ENCODE measurements around the gene KCND1. TPM values are rescaled to one million over a fixed set of nuclear protein-coding genes. Genes with fewer than 3 reads are reported as not detected.

Gene KCND1
- total and polyA plus RNA-seq, 2 experiments from 2014 or later, result 2.7 to 5.6 TPM

DNA sequence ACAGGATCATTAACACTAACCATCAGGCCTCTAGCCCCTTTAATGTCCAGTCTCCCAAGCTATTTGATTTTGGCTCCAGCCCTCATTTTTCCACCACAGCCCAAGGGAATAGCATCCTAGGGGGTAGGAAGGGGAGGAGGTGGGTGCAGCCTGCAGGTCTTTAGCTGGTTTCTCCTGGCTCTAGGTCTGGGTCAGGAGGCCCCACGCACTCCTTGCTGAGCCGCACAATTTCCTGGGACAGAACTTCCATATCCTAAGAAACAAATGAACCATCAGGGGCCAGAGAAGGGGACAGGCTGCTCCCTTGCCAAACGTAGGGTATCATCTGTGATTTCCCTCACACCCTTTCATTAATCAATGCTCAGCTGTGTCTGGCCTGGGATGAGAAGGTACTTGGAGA, 2.4 kb upstream of the KCND1 start:
- H3K4me1 Mint-ChIP-seq, result peaks cover 19% of the 10 kb centered on the region
- Histone ChIP-seq H3K79me2 (replicated peaks; ENCODE audit: insufficient read depth) (no peaks in the 10 kb centered on the region), H3K4me3 (no peak overlapping the region), H3K27me3 (ENCODE audit: insufficient read depth) (no peaks in the 10 kb centered on the region), H3F3A (replicated peaks; ENCODE audit: low read depth) (no peaks in the 10 kb centered on the region), H4K20me1 (replicated peaks; ENCODE audit: insufficient read depth) (no peaks in the 10 kb centered on the region), H3K4me1 (ENCODE audit: insufficient read depth) (no peaks in the 10 kb centered on the region), H3K9me2 (ENCODE audit: insufficient read depth) (no peaks in the 10 kb centered on the region), H3K4me2 (no peak overlapping the region), H3K27ac (ENCODE audit: low read depth) (no peak overlapping the region), H2AFZ (no peak overlapping the region), H3K36me3 (ENCODE audit: insufficient read depth) (no peaks in the 10 kb centered on the region)
- H3K4me3 Mint-ChIP-seq, result no peak overlapping the region
- H3K27me3 Mint-ChIP-seq (ENCODE audit: insufficient read depth, low read depth, poor library complexity), result peaks cover 4% of the 10 kb centered on the region
- H3K9me3 Mint-ChIP-seq, result no peaks in the 10 kb centered on the region; the same call in 1 of the 3 replicates
- no peak overlapping the region for H3K27ac Mint-ChIP-seq
- DNase-seq (ENCODE audit: low spot score) (no peak), ATAC-seq (no peak)
- no peak for TF ChIP-seq POLR2AphosphoS5 (IDR thresholded peaks at IDR 0.05; ENCODE audit: low read depth)
- no peak for TF ChIP-seq STAT1 (IDR thresholded peaks at IDR 0.05; ENCODE audit: unreplicated experiment)
- TF ChIP-seq, protein P1, sequence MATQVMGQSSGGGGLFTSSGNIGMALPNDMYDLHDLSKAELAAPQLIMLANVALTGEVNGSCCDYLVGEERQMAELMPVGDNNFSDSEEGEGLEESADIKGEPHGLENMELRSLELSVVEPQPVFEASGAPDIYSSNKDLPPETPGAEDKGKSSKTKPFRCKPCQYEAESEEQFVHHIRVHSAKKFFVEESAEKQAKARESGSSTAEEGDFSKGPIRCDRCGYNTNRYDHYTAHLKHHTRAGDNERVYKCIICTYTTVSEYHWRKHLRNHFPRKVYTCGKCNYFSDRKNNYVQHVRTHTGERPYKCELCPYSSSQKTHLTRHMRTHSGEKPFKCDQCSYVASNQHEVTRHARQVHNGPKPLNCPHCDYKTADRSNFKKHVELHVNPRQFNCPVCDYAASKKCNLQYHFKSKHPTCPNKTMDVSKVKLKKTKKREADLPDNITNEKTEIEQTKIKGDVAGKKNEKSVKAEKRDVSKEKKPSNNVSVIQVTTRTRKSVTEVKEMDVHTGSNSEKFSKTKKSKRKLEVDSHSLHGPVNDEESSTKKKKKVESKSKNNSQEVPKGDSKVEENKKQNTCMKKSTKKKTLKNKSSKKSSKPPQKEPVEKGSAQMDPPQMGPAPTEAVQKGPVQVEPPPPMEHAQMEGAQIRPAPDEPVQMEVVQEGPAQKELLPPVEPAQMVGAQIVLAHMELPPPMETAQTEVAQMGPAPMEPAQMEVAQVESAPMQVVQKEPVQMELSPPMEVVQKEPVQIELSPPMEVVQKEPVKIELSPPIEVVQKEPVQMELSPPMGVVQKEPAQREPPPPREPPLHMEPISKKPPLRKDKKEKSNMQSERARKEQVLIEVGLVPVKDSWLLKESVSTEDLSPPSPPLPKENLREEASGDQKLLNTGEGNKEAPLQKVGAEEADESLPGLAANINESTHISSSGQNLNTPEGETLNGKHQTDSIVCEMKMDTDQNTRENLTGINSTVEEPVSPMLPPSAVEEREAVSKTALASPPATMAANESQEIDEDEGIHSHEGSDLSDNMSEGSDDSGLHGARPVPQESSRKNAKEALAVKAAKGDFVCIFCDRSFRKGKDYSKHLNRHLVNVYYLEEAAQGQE (IDR thresholded peaks at IDR 0.05; ENCODE audit: unreplicated experiment), result no peak
- TF ChIP-seq, protein P2, sequence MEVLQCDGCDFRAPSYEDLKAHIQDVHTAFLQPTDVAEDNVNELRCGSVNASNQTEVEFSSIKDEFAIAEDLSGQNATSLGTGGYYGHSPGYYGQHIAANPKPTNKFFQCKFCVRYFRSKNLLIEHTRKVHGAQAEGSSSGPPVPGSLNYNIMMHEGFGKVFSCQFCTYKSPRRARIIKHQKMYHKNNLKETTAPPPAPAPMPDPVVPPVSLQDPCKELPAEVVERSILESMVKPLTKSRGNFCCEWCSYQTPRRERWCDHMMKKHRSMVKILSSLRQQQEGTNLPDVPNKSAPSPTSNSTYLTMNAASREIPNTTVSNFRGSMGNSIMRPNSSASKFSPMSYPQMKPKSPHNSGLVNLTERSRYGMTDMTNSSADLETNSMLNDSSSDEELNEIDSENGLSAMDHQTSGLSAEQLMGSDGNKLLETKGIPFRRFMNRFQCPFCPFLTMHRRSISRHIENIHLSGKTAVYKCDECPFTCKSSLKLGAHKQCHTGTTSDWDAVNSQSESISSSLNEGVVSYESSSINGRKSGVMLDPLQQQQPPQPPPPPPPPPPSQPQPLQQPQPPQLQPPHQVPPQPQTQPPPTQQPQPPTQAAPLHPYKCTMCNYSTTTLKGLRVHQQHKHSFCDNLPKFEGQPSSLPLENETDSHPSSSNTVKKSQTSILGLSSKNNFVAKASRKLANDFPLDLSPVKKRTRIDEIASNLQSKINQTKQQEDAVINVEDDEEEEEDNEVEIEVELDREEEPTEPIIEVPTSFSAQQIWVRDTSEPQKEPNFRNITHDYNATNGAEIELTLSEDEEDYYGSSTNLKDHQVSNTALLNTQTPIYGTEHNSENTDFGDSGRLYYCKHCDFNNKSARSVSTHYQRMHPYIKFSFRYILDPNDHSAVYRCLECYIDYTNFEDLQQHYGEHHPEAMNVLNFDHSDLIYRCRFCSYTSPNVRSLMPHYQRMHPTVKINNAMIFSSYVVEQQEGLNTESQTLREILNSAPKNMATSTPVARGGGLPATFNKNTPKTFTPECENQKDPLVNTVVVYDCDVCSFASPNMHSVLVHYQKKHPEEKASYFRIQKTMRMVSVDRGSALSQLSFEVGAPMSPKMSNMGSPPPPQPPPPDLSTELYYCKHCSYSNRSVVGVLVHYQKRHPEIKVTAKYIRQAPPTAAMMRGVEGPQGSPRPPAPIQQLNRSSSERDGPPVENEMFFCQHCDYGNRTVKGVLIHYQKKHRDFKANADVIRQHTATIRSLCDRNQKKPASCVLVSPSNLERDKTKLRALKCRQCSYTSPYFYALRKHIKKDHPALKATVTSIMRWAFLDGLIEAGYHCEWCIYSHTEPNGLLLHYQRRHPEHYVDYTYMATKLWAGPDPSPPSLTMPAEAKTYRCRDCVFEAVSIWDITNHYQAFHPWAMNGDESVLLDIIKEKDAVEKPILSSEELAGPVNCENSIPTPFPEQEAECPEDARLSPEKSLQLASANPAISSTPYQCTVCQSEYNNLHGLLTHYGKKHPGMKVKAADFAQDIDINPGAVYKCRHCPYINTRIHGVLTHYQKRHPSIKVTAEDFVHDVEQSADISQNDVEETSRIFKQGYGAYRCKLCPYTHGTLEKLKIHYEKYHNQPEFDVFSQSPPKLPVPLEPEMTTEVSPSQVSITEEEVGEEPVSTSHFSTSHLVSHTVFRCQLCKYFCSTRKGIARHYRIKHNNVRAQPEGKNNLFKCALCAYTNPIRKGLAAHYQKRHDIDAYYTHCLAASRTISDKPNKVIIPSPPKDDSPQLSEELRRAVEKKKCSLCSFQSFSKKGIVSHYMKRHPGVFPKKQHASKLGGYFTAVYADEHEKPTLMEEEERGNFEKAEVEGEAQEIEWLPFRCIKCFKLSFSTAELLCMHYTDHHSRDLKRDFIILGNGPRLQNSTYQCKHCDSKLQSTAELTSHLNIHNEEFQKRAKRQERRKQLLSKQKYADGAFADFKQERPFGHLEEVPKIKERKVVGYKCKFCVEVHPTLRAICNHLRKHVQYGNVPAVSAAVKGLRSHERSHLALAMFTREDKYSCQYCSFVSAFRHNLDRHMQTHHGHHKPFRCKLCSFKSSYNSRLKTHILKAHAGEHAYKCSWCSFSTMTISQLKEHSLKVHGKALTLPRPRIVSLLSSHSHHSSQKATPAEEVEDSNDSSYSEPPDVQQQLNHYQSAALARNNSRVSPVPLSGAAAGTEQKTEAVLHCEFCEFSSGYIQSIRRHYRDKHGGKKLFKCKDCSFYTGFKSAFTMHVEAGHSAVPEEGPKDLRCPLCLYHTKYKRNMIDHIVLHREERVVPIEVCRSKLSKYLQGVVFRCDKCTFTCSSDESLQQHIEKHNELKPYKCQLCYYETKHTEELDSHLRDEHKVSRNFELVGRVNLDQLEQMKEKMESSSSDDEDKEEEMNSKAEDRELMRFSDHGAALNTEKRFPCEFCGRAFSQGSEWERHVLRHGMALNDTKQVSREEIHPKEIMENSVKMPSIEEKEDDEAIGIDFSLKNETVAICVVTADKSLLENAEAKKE (CRISPR knock-in tag; IDR thresholded peaks at IDR 0.05), result no peak
- no peak for TF ChIP-seq CREB1 (CRISPR knock-in tag; IDR thresholded peaks at IDR 0.05; ENCODE audit: low read depth)
- TF ChIP-seq EZH2phosphoT487 (IDR thresholded peaks at IDR 0.05; ENCODE audit: unreplicated experiment), result no peak
- TF ChIP-seq ZNF331 (CRISPR knock-in tag; IDR thresholded peaks at IDR 0.05; ENCODE audit: low read depth), result no peak
- TF ChIP-seq NANOG (IDR thresholded peaks at IDR 0.05; ENCODE audit: borderline replicate concordance), result no peak
- TF ChIP-seq EZH2 (IDR thresholded peaks at IDR 0.05; ENCODE audit: low read depth, unreplicated experiment), result no peak
- TF ChIP-seq, protein P3, sequence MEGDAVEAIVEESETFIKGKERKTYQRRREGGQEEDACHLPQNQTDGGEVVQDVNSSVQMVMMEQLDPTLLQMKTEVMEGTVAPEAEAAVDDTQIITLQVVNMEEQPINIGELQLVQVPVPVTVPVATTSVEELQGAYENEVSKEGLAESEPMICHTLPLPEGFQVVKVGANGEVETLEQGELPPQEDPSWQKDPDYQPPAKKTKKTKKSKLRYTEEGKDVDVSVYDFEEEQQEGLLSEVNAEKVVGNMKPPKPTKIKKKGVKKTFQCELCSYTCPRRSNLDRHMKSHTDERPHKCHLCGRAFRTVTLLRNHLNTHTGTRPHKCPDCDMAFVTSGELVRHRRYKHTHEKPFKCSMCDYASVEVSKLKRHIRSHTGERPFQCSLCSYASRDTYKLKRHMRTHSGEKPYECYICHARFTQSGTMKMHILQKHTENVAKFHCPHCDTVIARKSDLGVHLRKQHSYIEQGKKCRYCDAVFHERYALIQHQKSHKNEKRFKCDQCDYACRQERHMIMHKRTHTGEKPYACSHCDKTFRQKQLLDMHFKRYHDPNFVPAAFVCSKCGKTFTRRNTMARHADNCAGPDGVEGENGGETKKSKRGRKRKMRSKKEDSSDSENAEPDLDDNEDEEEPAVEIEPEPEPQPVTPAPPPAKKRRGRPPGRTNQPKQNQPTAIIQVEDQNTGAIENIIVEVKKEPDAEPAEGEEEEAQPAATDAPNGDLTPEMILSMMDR (conservative IDR thresholded peaks at IDR 0.05; ENCODE audit: low read depth in 2 of 2), result no peak
- TF ChIP-seq, protein P4, sequence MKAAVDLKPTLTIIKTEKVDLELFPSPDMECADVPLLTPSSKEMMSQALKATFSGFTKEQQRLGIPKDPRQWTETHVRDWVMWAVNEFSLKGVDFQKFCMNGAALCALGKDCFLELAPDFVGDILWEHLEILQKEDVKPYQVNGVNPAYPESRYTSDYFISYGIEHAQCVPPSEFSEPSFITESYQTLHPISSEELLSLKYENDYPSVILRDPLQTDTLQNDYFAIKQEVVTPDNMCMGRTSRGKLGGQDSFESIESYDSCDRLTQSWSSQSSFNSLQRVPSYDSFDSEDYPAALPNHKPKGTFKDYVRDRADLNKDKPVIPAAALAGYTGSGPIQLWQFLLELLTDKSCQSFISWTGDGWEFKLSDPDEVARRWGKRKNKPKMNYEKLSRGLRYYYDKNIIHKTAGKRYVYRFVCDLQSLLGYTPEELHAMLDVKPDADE (IDR thresholded peaks at IDR 0.05), result no peak
- TF ChIP-seq JUNB (IDR thresholded peaks at IDR 0.05; ENCODE audit: unreplicated experiment), result no peak
- no peak for TF ChIP-seq ZNF114 (CRISPR knock-in tag; IDR thresholded peaks at IDR 0.05)
- peaks cover 44% of the 10 kb centered on the region for H3K36me3 Mint-ChIP-seq (ENCODE audit: low read depth)
